Transverse colon (tissue), 4 donors: Measurements from ENCODE around the gene ZNF554.

ENCODE experiments used
- CTCF ChIP-seq, 5 experiments: fragments of 200-600 bp in 3 of 5; fragments of 450-650 bp in 2 of 5; sonication (generic) in 3 of 5; IDR thresholded peaks; 1 replicate in 2 of 5; 2 replicates in 3 of 5; pipeline ENCODE4 v1.5.1; 2016 to 2017; ENCODE audit warnings: antibody characterized with exemption in 5 of 5, inconsistent platforms in 3 of 5, mild to moderate bottlenecking in 2 of 5, moderate library complexity in 1 of 5
- POLR2AphosphoS5 ChIP-seq, 3 donors: sonication (generic); formaldehyde crosslinking; IDR thresholded peaks; one replicate each; pipeline ENCODE4 v1.6.1; 2016; ENCODE audit warnings: antibody characterized with exemption in 3 of 3

- TF ChIP-seq CTCF (IDR thresholded peaks at IDR 0.05) (no peak), POLR2AphosphoS5 (IDR thresholded peaks at IDR 0.05) (no peak)
Observed at GRCh38 chr19:2774083-2774679, 45.5 kb upstream of the ZNF554 start.
